22Rv1 (cell line): ENCODE results near the gene PDK2.

Experiments used
- H3K27ac ChIP-seq: fragments of 450-650 bp; 2 replicates; pipeline ENCODE4 v1.5.1; 2017
- ZFX ChIP-seq: fragments of 450-650 bp; IDR thresholded peaks from 2 replicates; pipeline ENCODE4 v1.6.1; 2017; ENCODE audit warnings: antibody characterized with exemption, borderline replicate concordance
- TF ChIP-seq, protein P1 (sequence below): fragments of 450-650 bp; IDR thresholded peaks from 2 replicates; pipeline ENCODE4 v1.5.1; 2017; ENCODE audit warnings: mild to moderate bottlenecking

Gene PDK2

DNA sequence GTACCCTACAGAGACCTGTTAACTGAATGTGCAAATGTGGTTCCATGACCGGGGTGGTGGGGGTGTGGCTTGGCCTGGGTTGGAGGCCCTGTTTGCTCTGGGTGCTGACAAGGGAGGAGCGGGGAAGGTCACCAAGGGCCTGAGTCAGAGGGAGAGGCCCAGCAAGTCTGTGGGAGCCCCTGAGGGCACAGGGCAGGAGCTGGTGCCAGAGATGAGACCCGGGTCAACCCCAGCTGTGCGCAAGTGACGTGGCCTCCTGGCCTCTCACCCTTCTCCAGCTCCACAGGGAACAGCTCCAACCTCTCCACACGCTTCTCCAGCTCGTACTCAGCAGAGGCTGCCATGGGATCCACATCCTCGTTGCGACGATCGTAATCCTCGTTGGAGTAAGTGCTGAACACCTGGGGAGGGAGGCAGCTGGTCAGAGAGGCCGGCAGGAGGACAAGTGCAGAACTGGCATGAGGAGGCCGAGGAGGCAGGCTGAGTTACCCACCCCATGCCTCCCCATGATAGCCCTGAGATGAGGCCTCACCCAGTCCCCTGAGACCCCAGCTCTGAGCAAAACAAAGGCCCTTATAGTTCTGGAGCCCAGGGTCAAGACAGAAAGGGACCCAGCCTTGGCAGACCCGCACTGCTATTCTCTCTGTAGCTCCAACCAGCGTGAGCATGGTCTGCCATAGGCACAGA is 49.8 kb downstream of the PDK2 start:
- TF ChIP-seq ZFX, result no peak
- TF ChIP-seq, protein P1, sequence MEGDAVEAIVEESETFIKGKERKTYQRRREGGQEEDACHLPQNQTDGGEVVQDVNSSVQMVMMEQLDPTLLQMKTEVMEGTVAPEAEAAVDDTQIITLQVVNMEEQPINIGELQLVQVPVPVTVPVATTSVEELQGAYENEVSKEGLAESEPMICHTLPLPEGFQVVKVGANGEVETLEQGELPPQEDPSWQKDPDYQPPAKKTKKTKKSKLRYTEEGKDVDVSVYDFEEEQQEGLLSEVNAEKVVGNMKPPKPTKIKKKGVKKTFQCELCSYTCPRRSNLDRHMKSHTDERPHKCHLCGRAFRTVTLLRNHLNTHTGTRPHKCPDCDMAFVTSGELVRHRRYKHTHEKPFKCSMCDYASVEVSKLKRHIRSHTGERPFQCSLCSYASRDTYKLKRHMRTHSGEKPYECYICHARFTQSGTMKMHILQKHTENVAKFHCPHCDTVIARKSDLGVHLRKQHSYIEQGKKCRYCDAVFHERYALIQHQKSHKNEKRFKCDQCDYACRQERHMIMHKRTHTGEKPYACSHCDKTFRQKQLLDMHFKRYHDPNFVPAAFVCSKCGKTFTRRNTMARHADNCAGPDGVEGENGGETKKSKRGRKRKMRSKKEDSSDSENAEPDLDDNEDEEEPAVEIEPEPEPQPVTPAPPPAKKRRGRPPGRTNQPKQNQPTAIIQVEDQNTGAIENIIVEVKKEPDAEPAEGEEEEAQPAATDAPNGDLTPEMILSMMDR, result no peak
- H3K27ac ChIP-seq, result no peak overlapping the region

GRCh38 chr17:50145532-50146229 is 50.5 kb downstream of the PDK2 start:
- TF ChIP-seq ZFX, result no peak
- TF ChIP-seq, protein P1, result no peak
- H3K27ac ChIP-seq, result no peak overlapping the region

- no peak overlapping the region for H3K27ac ChIP-seq
- TF ChIP-seq, protein P1, result no peak
- no peak for TF ChIP-seq ZFX
These were observed 51.2 kb downstream of the PDK2 start for GRCh38 chr17:50146230-50146926.

DNA sequence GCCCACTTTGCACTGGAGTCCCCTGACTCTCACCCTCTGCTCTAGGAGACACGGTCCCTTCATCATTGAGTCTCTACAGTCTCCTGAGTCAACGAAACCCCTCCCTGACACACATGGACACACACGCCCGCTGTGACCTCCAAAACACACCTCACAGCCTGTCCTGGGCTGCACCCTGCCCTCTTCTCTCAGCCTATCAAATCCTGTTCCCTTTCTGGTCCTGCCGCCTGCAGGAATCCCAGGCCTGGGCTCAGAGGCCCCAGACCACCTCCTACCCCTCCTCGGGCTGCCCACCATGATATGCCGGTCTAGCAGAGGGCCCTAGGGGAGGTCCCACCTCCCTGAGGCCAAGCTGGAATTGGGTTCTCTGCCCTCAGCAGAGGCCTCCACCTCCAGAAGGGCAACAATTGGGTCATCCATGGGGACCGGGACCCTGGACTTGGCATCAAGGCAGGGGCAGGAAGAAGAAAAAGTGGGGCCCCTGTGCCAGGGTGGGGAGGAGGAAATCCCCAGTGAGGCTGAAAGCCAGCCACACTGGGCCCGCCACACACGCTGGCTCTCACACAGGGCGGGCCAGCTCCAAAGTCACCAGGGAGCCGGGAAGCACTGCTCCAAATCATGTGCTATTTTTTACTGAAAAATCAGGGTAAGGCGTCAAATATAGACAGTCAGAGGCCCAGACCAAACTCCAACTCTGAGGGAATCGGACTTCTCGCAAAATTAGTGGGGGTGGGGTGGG is 51.9 kb downstream of the PDK2 start:
- TF ChIP-seq, protein P1, result no peak
- no peak for TF ChIP-seq ZFX
- H3K27ac ChIP-seq, result no peak overlapping the region

GRCh38 chr17:50147841-50148225 is 52.7 kb downstream of the PDK2 start:
- no peak overlapping the region for H3K27ac ChIP-seq
- TF ChIP-seq, protein P1, result no peak
- no peak for TF ChIP-seq ZFX

DNA sequence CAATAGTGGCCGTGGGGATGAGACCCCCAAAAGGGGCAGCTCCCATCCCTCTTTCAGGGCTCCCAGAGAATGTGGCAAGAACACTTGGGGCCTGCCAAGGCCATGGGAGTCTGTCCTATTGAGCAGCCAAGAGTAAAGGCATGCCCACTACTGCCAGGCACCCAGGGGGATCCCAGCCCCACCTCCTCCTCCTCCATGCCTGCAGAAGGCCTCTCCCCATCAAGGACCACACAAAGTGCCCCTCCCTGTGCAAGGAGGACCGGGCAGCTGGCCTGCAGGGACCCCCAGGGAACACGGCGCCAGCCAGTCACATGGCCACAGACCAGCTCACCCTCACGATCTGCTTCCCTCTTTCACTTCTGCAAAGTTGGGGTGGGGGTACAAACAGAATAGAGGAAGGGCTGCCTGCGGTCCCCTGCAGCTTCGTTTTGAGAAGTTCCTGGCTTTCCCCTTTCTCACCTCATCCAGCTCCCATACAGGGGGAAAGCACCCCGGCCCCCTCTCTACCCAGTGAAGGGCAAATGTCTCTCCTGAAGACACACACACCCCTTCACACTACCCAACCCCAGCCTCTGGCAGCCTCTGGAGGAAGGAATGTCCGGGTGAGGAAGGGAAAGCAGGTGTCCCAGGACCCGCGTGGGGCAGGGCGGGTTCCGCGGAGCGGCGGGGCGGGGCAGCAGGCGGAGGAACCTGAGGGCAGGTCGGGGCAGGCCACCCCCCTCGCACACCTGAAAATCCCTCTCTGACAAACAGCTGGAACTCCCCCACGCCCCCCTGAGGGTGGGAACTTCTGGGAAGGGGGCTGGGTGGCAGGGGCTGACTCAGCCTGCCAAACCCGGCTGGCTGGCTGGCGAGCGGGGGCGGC is 53.3 kb downstream of the PDK2 start:
- H3K27ac ChIP-seq, result no peak overlapping the region

More for the DNA sequence above, 53.3 kb downstream of the PDK2 start:
- TF ChIP-seq ZFX, result no peak
- TF ChIP-seq, protein P1, result no peak
